ENCODE data around the gene NAA16. TPM values are rescaled to one million over a fixed set of nuclear protein-coding genes. Genes with fewer than 3 reads are reported as not detected.
"Not testable (repeated sequence)": the region's sequence is repeated elsewhere in the genome, so short reads cannot be mapped to it uniquely, and the experiment has no call there.

The NAA16 gene
- total RNA-seq, 6 experiments from 2014 or later = 8.9 to 13.6 (median 10.2) TPM

GRCh38 chr13:41273831-41274441 is 37.1 kb upstream of the NAA16 start:
- DNase-seq = no peak
- peaks cover 4% of the 10 kb centered on the region for H3K27me3 Mint-ChIP-seq (ENCODE audit: insufficient read depth)
- H3K4me1 Mint-ChIP-seq (ENCODE audit: low read depth) = no peaks in the 10 kb centered on the region
- H3K27ac Mint-ChIP-seq = no peak overlapping the region
- H3K36me3 Mint-ChIP-seq (ENCODE audit: low read depth) = peaks cover 12% of the 10 kb centered on the region; the same call in 1 of the 2 replicates
- H3K9me3 Mint-ChIP-seq = peaks cover 14% of the 10 kb centered on the region
- H3K4me3 Mint-ChIP-seq = no peak overlapping the region
- TF ChIP-seq CTCF (IDR thresholded peaks at IDR 0.05) = no peak

- peaks cover 4% of the 10 kb centered on the region for H3K27me3 Mint-ChIP-seq (ENCODE audit: insufficient read depth)
- H3K4me3 Mint-ChIP-seq = no peak overlapping the region
- no peak overlapping the region for H3K27ac Mint-ChIP-seq
- peaks cover 12% of the 10 kb centered on the region; the same call in 1 of the 2 replicates for H3K36me3 Mint-ChIP-seq (ENCODE audit: low read depth)
- peaks cover 10% of the 10 kb centered on the region for H3K9me3 Mint-ChIP-seq
- no peaks in the 10 kb centered on the region for H3K4me1 Mint-ChIP-seq (ENCODE audit: low read depth)
- DNase-seq = peak; percentile 20
- TF ChIP-seq CTCF (IDR thresholded peaks at IDR 0.05) = no peak
Measured at GRCh38 chr13:41274881-41275280, 36.2 kb upstream of the NAA16 start.

GRCh38 chr13:41276824-41277223 is 34.2 kb upstream of the NAA16 start:
- H3K27ac Mint-ChIP-seq = no peak overlapping the region
- no peaks in the 10 kb centered on the region for H3K9me3 Mint-ChIP-seq
- H3K4me3 Mint-ChIP-seq = no peak overlapping the region
- DNase-seq = no peak
- H3K36me3 Mint-ChIP-seq (ENCODE audit: low read depth) = peaks cover 6% of the 10 kb centered on the region; the same call in 1 of the 2 replicates
- no peaks in the 10 kb centered on the region for H3K4me1 Mint-ChIP-seq (ENCODE audit: low read depth)
- no peak for TF ChIP-seq CTCF (IDR thresholded peaks at IDR 0.05)
- H3K27me3 Mint-ChIP-seq (ENCODE audit: insufficient read depth) = peaks cover 1% of the 10 kb centered on the region

- not testable (repeated sequence) for H3K27me3 Mint-ChIP-seq (ENCODE audit: insufficient read depth); H3K27ac Mint-ChIP-seq; DNase-seq; H3K4me3 Mint-ChIP-seq; H3K36me3 Mint-ChIP-seq (ENCODE audit: low read depth); H3K9me3 Mint-ChIP-seq; H3K4me1 Mint-ChIP-seq (ENCODE audit: low read depth)
Measured at GRCh38 chr13:41279156-41279555, 31.9 kb upstream of the NAA16 start.

- no peak for TF ChIP-seq CTCF (IDR thresholded peaks at IDR 0.05)
- no peak for DNase-seq
- Mint-ChIP-seq H3K9me3 (peaks cover 7% of the 10 kb centered on the region; the same call in 1 of the 2 replicates), H3K27ac (no peak overlapping the region), H3K36me3 (ENCODE audit: low read depth) (peaks cover 8% of the 10 kb centered on the region; the same call in 1 of the 2 replicates), H3K4me3 (no peak overlapping the region), H3K4me1 (ENCODE audit: low read depth) (peaks cover 32% of the 10 kb centered on the region), H3K27me3 (ENCODE audit: insufficient read depth) (peaks cover 2% of the 10 kb centered on the region; the same call in 1 of the 2 replicates)
Measured at GRCh38 chr13:41282129-41282571, 28.9 kb upstream of the NAA16 start.

- Mint-ChIP-seq H3K9me3 (peaks cover 8% of the 10 kb centered on the region; the same call in 1 of the 2 replicates), H3K36me3 (ENCODE audit: low read depth) (peaks cover 18% of the 10 kb centered on the region), H3K27ac (peak overlapping the region; percentile 81), H3K4me1 (ENCODE audit: low read depth) (peaks cover 35% of the 10 kb centered on the region), H3K4me3 (peak overlapping the region; percentile 37), H3K27me3 (ENCODE audit: insufficient read depth) (peaks cover 3% of the 10 kb centered on the region; the same call in 1 of the 2 replicates)
- DNase-seq = peak; percentile 97
- TF ChIP-seq CTCF (IDR thresholded peaks at IDR 0.05) = no peak
Measured at GRCh38 chr13:41284512-41285288, 26.4 kb upstream of the NAA16 start.

All from HFFc6 (cell line).